Activated CD4-positive, alpha-beta T cell treated with anti-CD3 and anti-CD28 coated beads, Interleukin-2, amount 50 U/mL, for 24 hours (primary cell): ENCODE measurements around the gene NME3.

ENCODE experiments used
- DNase-seq, 2 donors: peaks; one replicate each; pipeline ENCODE4 v3.0.0-alpha.2; 2020; ENCODE audit warnings: low read depth in 1 of 2, low spot score in 1 of 2

NME3 gene

DNA sequence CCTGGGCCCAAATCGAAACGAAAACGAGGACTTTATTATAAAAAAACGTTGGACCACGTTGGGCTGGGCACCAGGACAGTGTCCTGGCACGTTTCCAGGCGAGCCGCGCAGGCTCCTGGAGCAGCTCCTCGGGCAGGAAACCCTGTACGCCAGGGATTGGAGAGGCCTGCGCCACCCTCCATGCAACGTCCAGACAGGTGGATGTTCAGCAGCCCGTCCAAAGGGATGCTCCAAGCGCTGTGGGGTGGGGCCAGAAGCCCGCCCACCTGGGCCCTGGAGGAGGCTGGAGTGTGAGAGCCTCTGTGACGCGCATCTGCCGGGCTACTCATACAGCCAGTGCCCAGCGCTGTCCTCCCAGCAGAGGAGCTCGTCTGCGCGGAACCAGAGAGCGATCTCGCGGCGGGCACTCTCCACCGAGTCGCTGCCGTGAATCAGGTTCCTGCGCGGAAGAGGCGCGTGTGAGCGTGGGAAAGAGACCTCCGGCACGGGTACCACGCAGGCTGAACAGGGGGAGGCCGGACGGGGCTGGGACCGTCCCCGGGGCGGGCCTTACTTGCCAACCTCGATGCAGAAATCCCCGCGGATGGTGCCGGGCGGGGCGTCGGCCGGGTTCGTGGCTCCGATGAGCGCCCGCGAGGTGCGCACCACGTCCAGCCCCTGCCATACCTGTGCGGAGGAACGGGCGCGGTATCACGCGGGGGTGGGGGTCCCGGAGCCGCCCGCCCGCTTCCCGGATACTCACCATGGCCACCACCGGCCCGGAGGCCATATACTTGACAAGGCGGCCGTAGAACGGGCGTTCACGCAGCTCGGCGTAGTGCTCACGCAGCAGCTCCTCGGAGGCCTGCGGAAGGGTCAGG is 785 bp downstream of the NME3 start:
- no peak for DNase-seq

- DNase-seq, result no peak
Observed at GRCh38 chr16:1769402-1770300, 1.7 kb downstream of the NME3 start.

- DNase-seq, result no peak
Observed at GRCh38 chr16:1768767-1769401, 2.5 kb downstream of the NME3 start.

GRCh38 chr16:1768061-1768766 is 3.1 kb downstream of the NME3 start:
- DNase-seq, result no peak

DNA sequence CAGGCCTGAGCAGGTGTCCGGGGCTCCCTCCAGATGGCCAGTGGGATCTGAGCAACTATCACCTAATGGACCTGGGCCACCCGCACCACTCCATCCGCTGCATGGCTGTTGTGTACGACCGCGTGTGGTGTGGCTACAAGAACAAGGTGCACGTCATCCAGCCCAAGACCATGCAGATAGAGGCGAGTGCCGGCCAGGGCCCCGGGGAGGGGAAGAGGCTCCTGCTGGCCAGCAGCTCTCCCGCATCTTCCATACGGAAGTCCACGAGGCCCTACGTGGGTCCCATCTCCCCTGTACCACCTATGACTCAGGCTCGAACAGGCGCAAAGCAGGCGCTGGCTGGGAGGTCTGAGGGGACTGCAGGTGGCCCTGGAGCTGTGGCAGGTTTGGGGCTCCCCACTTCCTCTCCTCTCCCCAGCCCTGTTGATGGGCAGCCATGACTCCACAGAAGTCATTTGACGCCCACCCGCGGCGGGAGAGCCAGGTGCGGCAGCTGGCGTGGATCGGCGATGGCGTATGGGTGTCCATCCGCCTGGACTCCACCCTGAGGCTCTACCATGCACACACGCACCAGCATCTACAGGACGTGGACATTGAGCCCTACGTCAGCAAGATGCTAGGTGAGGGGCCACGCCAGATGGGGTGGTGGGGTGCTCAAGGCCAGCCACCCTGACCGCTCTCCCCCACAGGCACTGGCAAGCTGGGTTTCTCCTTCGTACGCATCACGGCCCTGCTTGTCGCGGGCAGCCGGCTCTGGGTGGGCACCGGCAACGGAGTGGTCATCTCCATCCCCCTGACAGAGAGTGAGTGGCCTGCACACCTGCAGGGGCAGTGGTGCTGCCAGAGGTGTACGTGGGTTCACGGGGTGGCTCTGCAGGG is 4.0 kb downstream of the NME3 start:
- no peak for DNase-seq

GRCh38 chr16:1766701-1767100 is 4.6 kb downstream of the NME3 start:
- DNase-seq, result no peak

DNA sequence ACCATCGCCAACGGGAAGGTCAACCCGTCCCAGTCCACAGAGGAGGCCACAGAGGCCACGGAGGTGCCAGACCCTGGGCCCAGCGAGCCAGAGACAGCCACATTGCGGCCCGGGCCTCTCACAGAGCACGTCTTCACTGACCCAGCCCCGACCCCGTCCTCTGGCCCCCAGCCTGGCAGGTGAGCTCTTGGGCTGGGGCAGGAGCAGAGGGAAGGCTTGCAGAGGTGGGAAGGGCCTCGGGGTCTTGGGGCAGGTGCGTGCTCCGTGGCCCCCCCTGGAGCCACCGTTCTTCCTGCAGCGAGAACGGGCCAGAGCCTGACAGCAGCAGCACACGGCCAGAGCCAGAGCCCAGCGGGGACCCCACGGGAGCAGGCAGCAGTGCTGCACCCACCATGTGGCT is 5.1 kb downstream of the NME3 start:
- no peak for DNase-seq

GRCh38 chr16:1765826-1766225 is 5.5 kb downstream of the NME3 start:
- DNase-seq, result no peak

- no peak for DNase-seq
Observed at GRCh38 chr16:1764971-1765370, 6.4 kb downstream of the NME3 start.

- no peak for DNase-seq
Observed at GRCh38 chr16:1763521-1764511, 7.5 kb downstream of the NME3 start.

DNA sequence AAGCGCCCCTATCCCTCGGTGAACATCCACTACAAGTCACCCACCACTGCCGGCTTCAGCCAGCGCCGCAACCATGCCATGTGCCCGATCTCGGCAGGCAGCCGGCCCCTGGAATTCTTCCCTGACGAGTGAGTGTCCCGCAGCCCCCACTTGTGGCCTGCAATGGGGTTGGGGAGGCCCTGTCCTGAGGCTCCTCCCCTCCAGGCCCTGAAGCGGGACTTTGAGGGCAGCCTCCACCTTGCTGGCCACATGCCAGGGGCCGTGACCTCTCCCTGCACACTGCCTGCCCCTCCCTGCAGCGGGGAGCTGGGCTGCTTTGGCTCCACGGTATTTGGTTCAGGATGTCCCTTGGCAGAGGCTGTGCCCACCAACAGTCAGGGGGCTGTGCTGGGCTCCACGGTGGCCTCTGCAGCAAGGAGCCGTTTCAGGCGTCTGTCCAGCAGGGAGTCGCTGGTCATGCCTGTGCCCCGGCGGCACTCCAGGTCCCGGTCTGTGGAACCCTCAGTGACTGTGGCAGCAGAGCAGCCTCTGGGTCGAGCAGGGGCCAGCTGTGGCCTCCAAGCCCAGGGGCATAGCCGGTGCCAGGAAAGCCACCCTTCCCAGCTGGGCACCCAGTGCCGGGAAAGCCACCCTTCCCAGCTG is 8.3 kb downstream of the NME3 start:
- no peak for DNase-seq

DNA sequence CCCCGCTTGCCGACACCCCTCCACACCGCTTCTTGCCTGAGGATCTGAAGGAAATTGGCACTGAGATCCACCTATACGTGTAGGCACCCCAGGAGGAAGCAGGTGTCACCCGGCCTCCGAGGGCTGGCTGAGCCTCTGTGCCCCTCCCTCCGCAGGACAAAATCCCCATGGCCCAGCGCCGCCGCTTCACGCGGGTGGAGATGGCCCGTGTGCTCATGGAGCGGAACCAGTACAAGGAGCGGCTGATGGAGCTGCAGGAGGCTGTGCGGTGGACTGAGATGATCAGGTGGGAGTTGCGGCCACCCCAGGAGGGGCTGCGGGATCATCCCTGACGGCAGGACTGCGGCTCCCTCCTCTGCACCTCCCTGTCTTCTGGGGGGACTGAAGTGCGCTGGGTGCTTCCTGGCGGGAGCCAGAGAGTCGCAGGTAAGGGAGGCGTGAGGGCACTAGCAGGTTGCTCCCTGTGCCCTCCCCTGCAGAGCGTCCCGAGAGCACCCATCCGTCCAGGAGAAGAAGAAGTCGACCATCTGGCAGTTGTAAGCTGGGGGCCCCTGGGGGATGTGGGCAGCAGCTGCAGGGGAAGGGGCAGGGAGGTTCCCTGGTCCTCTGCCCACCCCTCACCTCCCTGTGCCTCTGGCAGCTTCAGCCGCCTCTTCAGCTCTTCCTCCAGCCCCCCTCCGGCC is 9.0 kb downstream of the NME3 start:
- DNase-seq, result no peak

GRCh38 chr16:1761751-1762150 is 9.6 kb downstream of the NME3 start:
- DNase-seq, result no peak

GRCh38 chr16:1760911-1761310 is 10.4 kb downstream of the NME3 start:
- DNase-seq, result no peak

GRCh38 chr16:1759511-1759910 is 11.8 kb downstream of the NME3 start:
- no peak for DNase-seq

DNA sequence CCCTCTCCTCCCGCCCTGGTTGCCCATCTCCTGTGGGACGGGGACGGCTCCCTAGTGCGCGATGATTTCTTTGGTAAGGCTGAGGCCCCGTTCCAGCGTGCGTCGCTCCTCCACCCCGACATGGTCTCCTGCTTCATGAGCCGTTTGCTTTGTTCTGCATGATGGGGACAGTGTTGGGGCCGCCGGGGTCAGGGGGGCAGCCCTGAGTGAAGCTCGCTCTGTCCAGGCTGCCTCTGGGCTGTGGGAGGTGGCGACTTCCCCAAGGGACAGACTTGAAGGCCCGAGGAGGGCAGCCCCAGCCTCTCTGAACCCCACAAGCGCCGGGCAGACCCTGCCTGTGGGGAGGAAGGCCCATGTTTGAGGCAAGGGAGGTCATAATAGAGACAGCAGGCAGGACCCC is 12.4 kb downstream of the NME3 start:
- DNase-seq, result no peak

- no peak for DNase-seq
Observed at GRCh38 chr16:1757714-1758461, 13.5 kb downstream of the NME3 start.
